Islet of Langerhans (tissue), 1 donor: Measurements from ENCODE around the gene SPNS2.
"Not testable (repeated sequence)": the region's sequence is repeated elsewhere in the genome, so short reads cannot be mapped to it uniquely, and the experiment has no call there.

ENCODE experiments used
- FAIRE-seq: peaks from one replicate; lab custom pipeline; 2011; peaks lifted over from hg19 to GRCh38; lab: Jason Lieb, UNC

SPNS2 gene

GRCh38 chr17:4572131-4572530 is 73.5 kb downstream of the SPNS2 start:
- FAIRE-seq, result no peak

DNA sequence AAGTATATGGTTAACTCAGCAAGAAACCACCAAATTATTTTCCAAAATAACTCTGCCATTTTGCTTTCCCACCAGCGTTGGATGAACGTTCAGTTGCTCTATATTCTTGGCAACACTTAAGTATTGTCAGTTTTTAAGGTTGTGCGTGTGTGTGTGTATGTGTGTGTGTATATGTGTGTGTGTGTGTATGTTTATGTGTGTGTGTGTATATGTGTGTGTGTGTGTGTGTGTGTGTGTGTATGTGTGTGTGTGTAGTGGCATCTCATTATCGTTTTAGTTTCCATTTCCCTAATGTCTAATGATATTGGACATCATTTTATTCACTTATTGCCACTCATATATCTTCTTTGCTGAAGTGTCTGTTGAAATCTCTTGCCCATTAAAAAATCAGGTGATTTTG is 74.4 kb downstream of the SPNS2 start:
- FAIRE-seq, result no peak

- FAIRE-seq, result no peak
Observed at GRCh38 chr17:4573669-4574068, 75.0 kb downstream of the SPNS2 start.

DNA sequence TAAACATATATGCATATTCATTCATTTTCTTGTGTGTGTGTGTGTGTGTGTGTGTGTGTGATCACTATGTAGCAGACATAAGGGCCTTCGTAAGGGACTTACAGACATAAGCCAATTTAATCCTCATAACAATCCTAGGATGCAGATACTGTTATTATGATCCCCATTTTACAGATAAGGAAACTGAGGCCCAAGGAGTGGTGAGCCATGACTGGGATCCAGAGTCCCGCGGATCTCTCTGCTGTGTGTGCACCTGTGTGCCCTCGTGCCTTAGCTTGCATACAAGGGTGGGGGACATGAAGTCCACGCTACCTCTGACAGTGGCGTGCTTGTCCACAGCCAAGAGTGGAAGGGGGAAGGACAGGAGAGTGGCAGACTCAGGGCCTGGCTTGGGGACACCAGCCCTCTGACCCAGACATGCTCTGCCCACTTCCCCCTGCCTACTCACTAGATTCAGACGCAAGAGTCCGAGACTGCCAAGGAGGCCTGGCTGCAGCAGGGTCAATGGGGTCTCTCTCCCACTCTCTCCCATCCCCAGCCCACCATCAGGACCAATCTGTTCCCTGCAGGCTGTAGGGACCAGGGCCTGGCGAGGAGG is 75.9 kb downstream of the SPNS2 start:
- FAIRE-seq, result no peak

DNA sequence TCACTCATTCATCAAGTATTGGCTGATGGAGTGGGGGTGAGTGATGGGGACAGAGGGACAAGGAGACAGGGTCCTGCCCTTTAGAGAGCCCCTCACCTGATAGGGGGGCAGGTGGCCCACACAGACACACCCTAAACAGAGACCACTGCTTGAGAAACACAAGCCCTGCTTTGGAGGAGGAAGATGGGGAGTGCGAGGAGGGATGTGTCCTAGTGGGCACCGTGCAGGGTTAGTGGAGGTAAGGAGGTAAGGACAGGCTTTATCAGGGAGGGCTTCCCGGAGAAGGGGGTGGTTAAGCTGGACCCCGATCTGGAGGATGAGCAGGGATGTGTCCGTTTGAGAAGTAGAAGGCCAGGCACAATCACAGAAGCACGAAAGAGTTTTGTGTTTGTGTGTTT is 77.5 kb downstream of the SPNS2 start:
- no peak for FAIRE-seq

GRCh38 chr17:4576729-4577322 is 78.1 kb downstream of the SPNS2 start:
- no peak for FAIRE-seq

- no peak for FAIRE-seq
Observed at GRCh38 chr17:4577386-4577993, 78.8 kb downstream of the SPNS2 start.

- FAIRE-seq, result not testable (repeated sequence)
Observed at GRCh38 chr17:4578349-4578748, 79.7 kb downstream of the SPNS2 start.

- no peak for FAIRE-seq
Observed at GRCh38 chr17:4579678-4580077, 81.0 kb downstream of the SPNS2 start.

DNA sequence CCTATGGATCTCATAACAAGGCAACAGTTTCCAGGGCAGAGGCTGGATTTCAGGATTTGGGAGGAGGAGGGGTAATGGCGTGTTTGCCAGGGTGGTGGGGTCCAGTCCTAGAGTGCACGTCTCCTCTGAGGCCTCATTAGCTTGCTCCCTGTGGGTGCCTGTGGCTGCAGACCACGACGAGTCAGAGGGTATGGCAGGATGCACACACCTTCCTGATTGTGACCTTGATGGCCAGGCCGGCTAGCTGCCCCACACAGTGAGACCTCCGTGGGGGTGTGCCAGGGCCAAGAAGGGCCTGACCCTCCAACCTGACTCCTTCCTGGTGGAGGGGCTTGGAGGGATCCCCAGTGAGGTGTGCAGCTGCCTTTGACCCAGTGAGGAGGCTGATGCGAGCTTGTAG is 81.6 kb downstream of the SPNS2 start:
- FAIRE-seq, result no peak

GRCh38 chr17:4582101-4582501 is 83.4 kb downstream of the SPNS2 start:
- FAIRE-seq, result no peak

DNA sequence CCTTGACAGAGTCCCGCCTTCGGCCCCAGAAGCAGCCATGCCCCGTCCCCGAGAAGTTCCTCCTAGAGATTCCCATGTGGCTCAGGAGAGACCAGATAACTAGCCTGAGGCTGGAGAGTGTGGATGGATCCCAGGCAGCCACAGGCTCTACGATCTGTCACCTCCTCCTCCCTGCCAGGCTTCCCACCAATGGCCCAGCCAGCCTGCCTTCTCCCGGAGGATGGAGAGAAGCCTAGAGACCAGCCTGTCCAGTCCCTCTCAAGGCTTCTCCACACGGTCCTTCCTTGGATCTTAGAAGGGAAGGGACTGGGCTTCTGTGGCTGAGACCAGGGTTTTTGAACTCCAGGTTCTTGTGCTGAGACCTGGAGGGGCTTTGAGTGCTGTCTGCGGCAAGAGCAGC is 84.0 kb downstream of the SPNS2 start:
- FAIRE-seq, result no peak

DNA sequence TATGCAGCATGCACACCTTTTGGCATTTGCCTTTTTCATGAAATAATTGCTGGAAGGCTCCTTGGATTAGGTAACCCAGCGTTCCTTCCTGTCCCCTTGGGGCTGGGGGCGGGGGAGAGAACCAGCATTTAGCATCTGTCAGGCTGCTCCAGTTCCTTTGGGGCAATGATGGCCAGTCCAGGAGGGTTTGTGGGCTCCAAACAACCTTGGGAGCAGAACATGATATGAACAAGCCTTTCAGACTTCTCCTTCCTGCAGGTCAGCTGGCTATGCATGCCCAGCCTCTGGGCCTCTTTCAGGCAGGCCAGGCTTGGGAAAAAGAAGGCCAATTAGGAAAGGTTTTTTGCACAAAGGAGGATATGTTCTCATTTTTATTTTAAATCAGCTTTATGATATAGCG is 84.5 kb downstream of the SPNS2 start:
- FAIRE-seq, result no peak

GRCh38 chr17:4583782-4584100 is 85.1 kb downstream of the SPNS2 start:
- FAIRE-seq, result no peak

DNA sequence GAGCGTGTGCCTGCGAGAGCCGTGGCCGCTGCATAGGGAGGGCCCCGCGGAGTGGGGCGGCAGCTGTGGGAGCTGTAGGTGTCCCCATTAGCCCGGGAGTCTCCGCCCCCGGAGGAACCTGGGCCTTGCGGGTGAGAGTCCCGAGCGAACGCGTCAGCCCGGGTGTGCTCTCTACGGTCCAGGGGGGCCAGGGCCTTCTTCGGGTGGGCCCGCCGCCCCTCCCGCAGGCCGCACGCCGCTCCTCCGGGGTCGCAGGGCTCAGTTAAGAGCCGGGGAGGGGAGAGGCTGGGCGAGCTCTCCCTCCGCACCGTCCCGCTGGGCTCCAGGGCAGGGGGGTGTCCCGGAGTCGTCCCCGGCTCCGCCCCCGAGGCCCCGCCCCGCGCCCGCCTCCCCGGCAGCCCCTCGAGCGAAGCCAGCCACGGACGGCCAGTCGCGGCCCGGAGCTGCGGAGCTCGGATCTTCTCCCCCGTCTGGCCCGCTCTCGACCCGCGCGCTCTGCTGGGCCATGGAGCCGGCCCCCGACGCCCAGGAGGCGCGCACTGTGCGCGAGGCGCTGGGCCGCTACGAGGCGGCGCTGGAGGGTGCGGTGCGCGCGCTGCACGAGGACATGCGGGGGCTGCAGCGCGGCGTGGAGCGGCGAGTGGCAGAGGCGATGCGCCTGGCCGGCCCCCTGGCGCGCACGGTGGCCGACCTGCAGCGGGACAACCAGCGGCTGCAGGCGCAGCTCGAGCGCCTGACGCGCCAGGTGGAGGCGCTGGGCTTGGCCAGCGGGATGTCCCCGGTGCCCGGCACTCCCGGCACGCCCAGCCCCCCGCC is 85.6 kb downstream of the SPNS2 start, which contains the start of gene SMTNL2:
Gene SMTNL2 (plus strand): TSS at position 429 of the 816 bp plus-strand sequence. CDS start 77 bp downstream, at position 506.
- FAIRE-seq, result no peak

DNA sequence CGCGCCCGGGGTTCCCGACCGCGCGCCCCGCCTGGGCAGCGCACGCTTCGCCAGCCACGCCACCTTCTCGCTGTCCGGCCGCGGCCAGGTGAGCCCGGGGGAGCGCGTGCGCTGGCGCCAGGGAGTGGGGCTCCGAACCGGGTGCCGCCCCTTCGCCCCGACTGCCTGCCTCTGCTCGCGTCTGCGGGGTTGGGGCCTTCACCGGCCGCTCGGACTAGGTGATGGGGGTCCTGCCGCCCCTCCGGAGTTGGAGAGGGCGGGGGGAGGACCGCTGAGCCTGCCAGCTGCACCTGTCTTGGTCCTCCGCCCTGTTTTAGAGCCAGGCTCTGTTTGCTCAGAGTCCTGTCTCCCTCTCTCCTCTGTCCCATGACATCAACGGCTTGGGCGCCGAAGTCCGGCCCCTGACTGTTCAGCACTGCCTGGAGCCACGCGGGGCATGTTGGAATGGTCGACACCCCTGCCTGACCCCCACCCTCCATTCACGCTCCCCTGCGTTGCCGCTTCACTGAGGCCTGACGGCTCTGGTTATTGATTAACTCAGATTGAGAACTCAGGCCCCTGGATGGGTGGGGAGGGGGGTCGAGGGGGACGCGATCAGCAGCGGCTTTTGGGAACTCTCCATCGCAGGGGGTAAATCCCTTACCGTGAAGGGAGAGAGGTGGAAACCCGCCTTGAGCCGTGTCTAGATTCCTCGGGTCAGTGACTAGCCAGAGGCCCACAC is 86.4 kb downstream of the SPNS2 start:
- no peak for FAIRE-seq

DNA sequence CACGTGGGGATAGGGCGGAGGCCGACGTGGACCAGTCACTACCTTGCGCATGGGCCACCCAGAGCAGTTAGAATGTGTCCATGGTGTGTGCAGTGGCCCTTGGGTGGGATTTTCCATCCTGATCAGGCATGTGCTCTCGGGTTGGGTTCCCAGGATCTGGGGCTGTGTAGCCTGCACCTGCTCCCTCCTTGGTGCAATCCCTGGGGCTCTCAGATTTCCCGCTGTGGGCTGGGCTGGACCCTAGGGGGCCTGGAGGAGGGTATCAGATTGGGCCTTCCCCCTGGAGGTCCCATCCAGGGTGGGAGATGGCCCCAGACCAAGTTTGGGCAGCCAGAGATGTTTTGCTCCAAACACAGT is 86.9 kb downstream of the SPNS2 start:
- no peak for FAIRE-seq

DNA sequence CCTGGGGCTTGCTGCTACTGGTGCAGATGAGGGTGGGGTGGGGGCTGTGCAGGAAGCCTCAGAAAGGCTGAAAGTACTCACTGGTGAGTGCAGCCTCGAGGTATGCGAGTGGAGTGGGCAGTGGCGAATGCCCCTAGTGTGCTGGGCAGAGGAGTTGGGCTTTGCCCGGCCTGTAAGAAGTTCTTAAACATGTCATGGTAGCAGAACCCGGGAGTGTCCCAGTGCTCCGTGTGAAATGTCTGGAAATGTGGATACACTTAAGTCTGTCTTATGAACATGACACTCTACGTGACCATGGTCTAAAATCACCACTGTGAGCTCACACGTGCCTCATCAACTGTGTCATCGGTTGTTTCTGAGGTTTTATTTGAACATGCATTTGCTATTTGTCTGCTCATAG is 87.4 kb downstream of the SPNS2 start:
- no peak for FAIRE-seq

- no peak for FAIRE-seq
Observed at GRCh38 chr17:4587195-4587594, 88.5 kb downstream of the SPNS2 start.

- FAIRE-seq, result no peak
Observed at GRCh38 chr17:4587803-4588202, 89.1 kb downstream of the SPNS2 start.

DNA sequence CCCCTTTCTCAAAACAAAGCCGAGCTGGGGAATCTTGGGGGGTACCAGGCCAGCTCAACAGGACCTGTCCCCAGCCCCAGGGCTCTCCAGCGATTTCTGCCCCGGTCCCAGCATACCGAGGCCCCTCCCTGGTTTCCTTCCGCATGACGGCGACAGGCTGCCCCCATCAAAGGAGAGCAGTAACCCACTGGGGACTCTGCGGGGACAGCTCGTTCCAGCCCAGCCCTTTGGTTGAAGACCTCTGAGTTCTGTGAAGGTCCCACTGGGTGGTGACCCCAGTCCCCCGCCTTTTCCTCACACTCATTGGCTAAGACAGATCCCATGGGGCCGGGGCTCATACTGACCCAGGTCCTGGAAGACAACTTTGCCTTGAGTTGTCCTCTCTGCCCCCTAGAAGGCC is 89.7 kb downstream of the SPNS2 start:
- no peak for FAIRE-seq
